IMR-90 (cell line): ENCODE data around the gene PNMA6E. TPM values are rescaled to one million over a fixed set of nuclear protein-coding genes. Genes with fewer than 3 reads are reported as not detected.

Experiments
- ATAC-seq: fragments of 200-7000 bp; cut with Tn5 transposase; 2 replicates; pipeline ENCODE4 v1.9.1; 2020; ENCODE audit warnings: low read depth, mild to moderate bottlenecking, moderate library complexity
- BruUV-seq: library from RNA; stranded (reverse); fragments of 400-500 nt; replicated peaks from 2 replicates; lab custom pipeline; 2021; lab: Mats Ljungman, UMichigan
- CTCF ChIA-PET: fragments of 300-600 bp; formaldehyde crosslinking; extraction: SDS; loops from one replicate; lab custom pipeline; 2021; ENCODE audit warnings: antibody characterized with exemption; lab: Yijun Ruan, JAX
- POLR2A ChIA-PET: fragments of 300-600 bp; sonication (Branson Sonifier 250); formaldehyde crosslinking; loops from one replicate; lab custom pipeline; 2022; ENCODE audit warnings: antibody characterized with exemption; ENCODE audit not compliant: unreplicated experiment; lab: Charles Lee
- DNase-seq: peaks from one replicate; pipeline ENCODE4 v3.0.0; 2013
- H2AFZ ChIP-seq: replicated peaks from 2 replicates; pipeline ENCODE3; 2013; ENCODE audit warnings: low read length, mild to moderate bottlenecking; ENCODE audit not compliant: poor library complexity
- H2AK5ac ChIP-seq: 2 replicates; pipeline ENCODE4 v1.6.1; 2013; ENCODE audit warnings: low read depth, low read length, inconsistent platforms
- H2AK9ac ChIP-seq: replicated peaks from 2 replicates; pipeline ENCODE3; 2013; ENCODE audit warnings: mild to moderate bottlenecking, low read depth, low read length, moderate library complexity; ENCODE audit not compliant: poor library complexity
- H2BK120ac ChIP-seq: 2 replicates; pipeline ENCODE4 v1.6.1; 2013; ENCODE audit warnings: low read depth, low read length, inconsistent platforms
- H2BK15ac ChIP-seq: 3 replicates; pipeline ENCODE4 v1.6.1; 2013; ENCODE audit warnings: low read depth, low read length, inconsistent platforms
- H2BK20ac ChIP-seq: 2 replicates; pipeline ENCODE4 v1.6.1; 2013; ENCODE audit warnings: low read depth, mild to moderate bottlenecking, inconsistent platforms, low read length, moderate library complexity
- H2BK5ac ChIP-seq: 2 replicates; pipeline ENCODE4 v1.6.1; 2013; ENCODE audit warnings: mild to moderate bottlenecking, low read depth, low read length, inconsistent platforms; ENCODE audit not compliant: poor library complexity, severe bottlenecking
- H3K14ac ChIP-seq: replicated peaks from 2 replicates; pipeline ENCODE4 v1.6.1; 2013; ENCODE audit warnings: low read depth, low read length, inconsistent platforms
- H3K18ac ChIP-seq: 2 replicates; pipeline ENCODE4 v1.6.1; 2013; ENCODE audit warnings: low read depth, low read length, control low read depth
- H3K23ac ChIP-seq: 2 replicates; pipeline ENCODE4 v1.6.1; 2013; ENCODE audit warnings: low read depth, low read length, inconsistent platforms
- H3K27ac ChIP-seq: 2 replicates; pipeline ENCODE4 v1.5.1; 2013; ENCODE audit warnings: mild to moderate bottlenecking, control low read depth, low read length; ENCODE audit not compliant: insufficient read depth
- H3K27me3 ChIP-seq: 2 replicates; pipeline ENCODE4 v1.6.1; 2013; ENCODE audit warnings: low read length; ENCODE audit not compliant: control insufficient read depth, insufficient read depth
- H3K36me3 ChIP-seq: 2 replicates; pipeline ENCODE4 v1.6.1; 2013; ENCODE audit warnings: low read length, mixed read lengths; ENCODE audit not compliant: control insufficient read depth, insufficient read depth
- H3K4ac ChIP-seq: 2 replicates; pipeline ENCODE4 v1.6.1; 2013; ENCODE audit warnings: low read depth, low read length, inconsistent platforms
- H3K4me1 ChIP-seq: 2 replicates; pipeline ENCODE4 v1.6.1; 2013; ENCODE audit warnings: low read length, mixed read lengths; ENCODE audit not compliant: control insufficient read depth, insufficient read depth
- H3K4me2 ChIP-seq: 2 replicates; pipeline ENCODE4 v1.6.1; 2013; ENCODE audit warnings: low read depth, mild to moderate bottlenecking, control low read depth, low read length, moderate library complexity
- H3K4me3 ChIP-seq: 2 replicates; pipeline ENCODE4 v1.5.1; 2013; ENCODE audit warnings: low read depth, mild to moderate bottlenecking, control low read depth, low read length, moderate library complexity; ENCODE audit not compliant: insufficient read depth
- H3K56ac ChIP-seq: 2 replicates; pipeline ENCODE4 v1.6.1; 2013; ENCODE audit warnings: low read length, inconsistent platforms; ENCODE audit not compliant: insufficient read depth; ENCODE audit errors: extremely low read depth
- H3K79me1 ChIP-seq, 2 experiments: 2 replicates each; pipeline ENCODE4 v1.6.1; 2013; ENCODE audit warnings: low read length in 2 of 2, inconsistent platforms in 1 of 2, low read depth in 1 of 2
- H3K9ac ChIP-seq: 2 replicates; pipeline ENCODE4 v1.6.1; 2013; ENCODE audit warnings: low read depth, low read length, control low read depth
- H3K9me1 ChIP-seq: 2 replicates; pipeline ENCODE4 v1.6.1; 2013; ENCODE audit warnings: low read length, inconsistent platforms; ENCODE audit not compliant: insufficient read depth
- H3K9me3 ChIP-seq: 2 replicates; pipeline ENCODE4 v1.6.1; 2013; ENCODE audit warnings: low read length; ENCODE audit not compliant: control insufficient read depth, insufficient read depth
- H4K20me1 ChIP-seq: 2 replicates; pipeline ENCODE4 v1.6.1; 2013; ENCODE audit warnings: low read length, inconsistent platforms; ENCODE audit not compliant: insufficient read depth
- H4K5ac ChIP-seq: 2 replicates; pipeline ENCODE4 v1.6.1; 2013; ENCODE audit warnings: mild to moderate bottlenecking, low read depth, low read length, control low read depth
- H4K8ac ChIP-seq, 2 experiments: 2 replicates each; pipeline ENCODE4 v1.6.1; 2013; ENCODE audit warnings: low read depth in 2 of 2, low read length in 2 of 2, control low read depth in 1 of 2, inconsistent platforms in 1 of 2
- H4K91ac ChIP-seq: 2 replicates; pipeline ENCODE4 v1.6.1; 2013; ENCODE audit warnings: low read depth, low read length, inconsistent platforms; ENCODE audit not compliant: insufficient read depth
- BHLHE40 ChIP-seq: fragments of 150-350 bp; IDR thresholded peaks from 2 replicates; pipeline ENCODE4 v1.6.1; 2016; ENCODE audit warnings: mild to moderate bottlenecking, low read depth, low read length
- CEBPB ChIP-seq: IDR thresholded peaks from 2 replicates; pipeline ENCODE4 v1.6.1; 2012; ENCODE audit warnings: low read depth, low read length, improper control_type of control experiment
- CHD1 ChIP-seq: IDR thresholded peaks from 2 replicates; pipeline ENCODE4 v1.6.1; 2012; ENCODE audit warnings: low read depth, low read length, improper control_type of control experiment
- FOS ChIP-seq: fragments of 150-350 bp; IDR thresholded peaks from 2 replicates; pipeline ENCODE4 v1.6.1; 2016; ENCODE audit warnings: low read depth, low read length
- MAFK ChIP-seq: IDR thresholded peaks from 2 replicates; pipeline ENCODE4 v1.6.1; 2012; ENCODE audit warnings: low read depth, low read length, improper control_type of control experiment
- MAZ ChIP-seq: IDR thresholded peaks from 2 replicates; pipeline ENCODE4 v1.6.1; 2012; ENCODE audit warnings: low read depth, mild to moderate bottlenecking, low read length, improper control_type of control experiment, moderate library complexity, borderline replicate concordance
- MXI1 ChIP-seq: IDR thresholded peaks from 2 replicates; pipeline ENCODE4 v1.6.1; 2012; ENCODE audit warnings: low read depth, mild to moderate bottlenecking, low read length, moderate library complexity, borderline replicate concordance
- NFE2L2 ChIP-seq: fragments of 150-350 bp; IDR thresholded peaks from 2 replicates; pipeline ENCODE4 v1.6.1; 2016; ENCODE audit warnings: low read depth, mild to moderate bottlenecking, low read length
- POLR2A ChIP-seq: IDR thresholded peaks from 2 replicates; pipeline ENCODE4 v1.6.1; 2012; ENCODE audit warnings: mild to moderate bottlenecking, low read depth, low read length
- RAD21 ChIP-seq: IDR thresholded peaks from 2 replicates; pipeline ENCODE4 v1.6.1; 2012; ENCODE audit warnings: low read length, improper control_type of control experiment
- RCOR1 ChIP-seq: IDR thresholded peaks from 2 replicates; pipeline ENCODE4 v1.6.1; 2012; ENCODE audit warnings: mild to moderate bottlenecking, low read length, improper control_type of control experiment; ENCODE audit not compliant: insufficient replicate concordance
- RFX5 ChIP-seq: IDR thresholded peaks from 2 replicates; pipeline ENCODE4 v1.8.0; 2012; ENCODE audit warnings: low read depth, mild to moderate bottlenecking, low read length, moderate library complexity
- SMC3 ChIP-seq: fragments of 150-350 bp; IDR thresholded peaks from 2 replicates; pipeline ENCODE4 v1.6.1; 2016; ENCODE audit warnings: low read depth, mild to moderate bottlenecking, antibody characterized with exemption, low read length, moderate library complexity
- WGBS, 2 experiments: methylation state at CpG; one replicate each; pipeline versions ENCODE4 v1.1.5 to v1.1.7; 2013; ENCODE audit warnings: missing lambda C conversion rate in 2 of 2; ENCODE audit not compliant: insufficient read length in 1 of 2; ENCODE audit errors: extremely low coverage in 2 of 2; 5-methylcytosine and 5-hydroxymethylcytosine counted together
- dilution Hi-C: fragments of 300-500 bp; cut with HindIII; formaldehyde crosslinking; loops from one replicate; pipeline ENCODE4 v1.14.3; 2018; ENCODE audit warnings: low sequenced_read_pairs; ENCODE audit not compliant: unreplicated experiment
- in situ Hi-C: fragments of 300-500 bp; cut with MboI; formaldehyde crosslinking; loops from 3 replicates; pipeline ENCODE4 v1.14.3; 2019; ENCODE audit warnings: low sequenced_read_pairs, inconsistent platforms, mixed read lengths
- intact Hi-C: fragments of 100-400 bp; cut with micrococcal nuclease; formaldehyde crosslinking; loops from 2 replicates; pipeline ENCODE4 v1.10.0; 2022
- polyA plus RNA-seq, 3 experiments: library from polyadenylated mRNA; depleted of rRNA; stranded (reverse); fragments of >200 nt; gene quantifications; 2 replicates each; pipeline ENCODE4 v1.2.3, GENCODE V29; 2012; ENCODE audit warnings: low replicate concordance in 1 of 3
- total RNA-seq: library from RNA; depleted of rRNA; stranded (reverse); fragments of >200 nt; gene quantifications from 2 replicates; pipeline ENCODE4 v1.2.3, GENCODE V29; 2012
- TF ChIP-seq, protein P1 (sequence below): conservative IDR thresholded peaks from 2 replicates; pipeline ENCODE4 v1.5.1; 2012; ENCODE audit warnings: mild to moderate bottlenecking, low read depth, low read length, improper control_type of control experiment
- TF ChIP-seq, protein P2 (sequence below): fragments of 150-350 bp; IDR thresholded peaks from 2 replicates; pipeline ENCODE4 v1.6.1; 2016; ENCODE audit warnings: low read depth, mild to moderate bottlenecking, low read length, moderate library complexity, borderline replicate concordance
- TF ChIP-seq, protein P3 (sequence below): fragments of 150-350 bp; IDR thresholded peaks from 2 replicates; pipeline ENCODE4 v1.6.1; 2017; ENCODE audit warnings: mild to moderate bottlenecking, antibody characterized with exemption, low read length, low read depth

PNMA6E gene
- total and polyA plus RNA-seq, 2 of the 4 experiments (the other 2 are of a cell fraction) = not detected

DNA sequence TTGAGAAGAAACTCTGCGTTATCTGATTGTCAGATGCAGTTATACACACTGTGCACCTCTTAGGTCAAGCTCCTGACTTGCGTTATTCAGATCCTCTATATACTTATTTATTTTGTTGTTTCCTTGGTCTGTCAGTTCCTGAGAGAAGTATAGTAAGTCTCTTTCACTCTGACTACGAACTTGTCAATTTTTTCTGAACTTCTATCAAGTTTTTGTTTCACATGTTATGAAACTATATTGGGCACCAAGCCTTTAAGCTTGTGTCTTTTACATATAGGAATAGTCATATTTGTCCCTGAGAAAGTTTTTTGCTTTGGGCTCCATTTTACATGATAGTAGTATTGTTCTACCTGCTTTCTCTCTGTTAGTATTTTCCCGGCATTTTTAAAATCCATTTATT, 35.5 kb downstream of the PNMA6E start:
- CTCF ChIA-PET = no interaction called here
- no peak overlapping the region for H3K4ac ChIP-seq
- no peak overlapping the region for H2BK120ac ChIP-seq
- H2BK15ac ChIP-seq = no peak overlapping the region
- no peak overlapping the region for H3K14ac ChIP-seq
- H3K9me3 ChIP-seq = no peaks in the 10 kb centered on the region
- no peak overlapping the region for H3K9ac ChIP-seq
- no peak overlapping the region for H2BK5ac ChIP-seq
- no peak overlapping the region for H3K23ac ChIP-seq
- H2AK9ac ChIP-seq = no peak overlapping the region
- no peaks in the 10 kb centered on the region for H4K20me1 ChIP-seq
- H3K27ac ChIP-seq = no peak overlapping the region
- H3K4me2 ChIP-seq = no peak overlapping the region
- H2AK5ac ChIP-seq = no peak overlapping the region
- no CpG with 5 or more reads among the region's 4 CpGs for WGBS, 2 experiments
- H3K36me3 ChIP-seq = no peaks in the 10 kb centered on the region
- H3K9me1 ChIP-seq = no peaks in the 10 kb centered on the region
- dilution Hi-C loops = no loop called here
- H3K4me1 ChIP-seq = no peaks in the 10 kb centered on the region
- H3K79me1 ChIP-seq = no peaks in the 10 kb centered on the region
- DNase-seq (no peak), ATAC-seq (no peak)
- H2BK20ac ChIP-seq = no peak overlapping the region
- TF ChIP-seq SMC3 (no peak), MXI1 (no peak), RFX5 (no peak), MAZ (no peak), NFE2L2 (no peak), MAFK (no peak), RCOR1 (no peak), CHD1 (no peak), CEBPB (no peak), BHLHE40 (no peak), RAD21 (no peak), POLR2A (no peak), FOS (no peak)
- TF ChIP-seq, protein P1, sequence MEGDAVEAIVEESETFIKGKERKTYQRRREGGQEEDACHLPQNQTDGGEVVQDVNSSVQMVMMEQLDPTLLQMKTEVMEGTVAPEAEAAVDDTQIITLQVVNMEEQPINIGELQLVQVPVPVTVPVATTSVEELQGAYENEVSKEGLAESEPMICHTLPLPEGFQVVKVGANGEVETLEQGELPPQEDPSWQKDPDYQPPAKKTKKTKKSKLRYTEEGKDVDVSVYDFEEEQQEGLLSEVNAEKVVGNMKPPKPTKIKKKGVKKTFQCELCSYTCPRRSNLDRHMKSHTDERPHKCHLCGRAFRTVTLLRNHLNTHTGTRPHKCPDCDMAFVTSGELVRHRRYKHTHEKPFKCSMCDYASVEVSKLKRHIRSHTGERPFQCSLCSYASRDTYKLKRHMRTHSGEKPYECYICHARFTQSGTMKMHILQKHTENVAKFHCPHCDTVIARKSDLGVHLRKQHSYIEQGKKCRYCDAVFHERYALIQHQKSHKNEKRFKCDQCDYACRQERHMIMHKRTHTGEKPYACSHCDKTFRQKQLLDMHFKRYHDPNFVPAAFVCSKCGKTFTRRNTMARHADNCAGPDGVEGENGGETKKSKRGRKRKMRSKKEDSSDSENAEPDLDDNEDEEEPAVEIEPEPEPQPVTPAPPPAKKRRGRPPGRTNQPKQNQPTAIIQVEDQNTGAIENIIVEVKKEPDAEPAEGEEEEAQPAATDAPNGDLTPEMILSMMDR = no peak
- TF ChIP-seq, protein P2, sequence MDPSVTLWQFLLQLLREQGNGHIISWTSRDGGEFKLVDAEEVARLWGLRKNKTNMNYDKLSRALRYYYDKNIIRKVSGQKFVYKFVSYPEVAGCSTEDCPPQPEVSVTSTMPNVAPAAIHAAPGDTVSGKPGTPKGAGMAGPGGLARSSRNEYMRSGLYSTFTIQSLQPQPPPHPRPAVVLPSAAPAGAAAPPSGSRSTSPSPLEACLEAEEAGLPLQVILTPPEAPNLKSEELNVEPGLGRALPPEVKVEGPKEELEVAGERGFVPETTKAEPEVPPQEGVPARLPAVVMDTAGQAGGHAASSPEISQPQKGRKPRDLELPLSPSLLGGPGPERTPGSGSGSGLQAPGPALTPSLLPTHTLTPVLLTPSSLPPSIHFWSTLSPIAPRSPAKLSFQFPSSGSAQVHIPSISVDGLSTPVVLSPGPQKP = no peak
- TF ChIP-seq, protein P3, sequence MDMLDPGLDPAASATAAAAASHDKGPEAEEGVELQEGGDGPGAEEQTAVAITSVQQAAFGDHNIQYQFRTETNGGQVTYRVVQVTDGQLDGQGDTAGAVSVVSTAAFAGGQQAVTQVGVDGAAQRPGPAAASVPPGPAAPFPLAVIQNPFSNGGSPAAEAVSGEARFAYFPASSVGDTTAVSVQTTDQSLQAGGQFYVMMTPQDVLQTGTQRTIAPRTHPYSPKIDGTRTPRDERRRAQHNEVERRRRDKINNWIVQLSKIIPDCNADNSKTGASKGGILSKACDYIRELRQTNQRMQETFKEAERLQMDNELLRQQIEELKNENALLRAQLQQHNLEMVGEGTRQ = no peak
- no peak overlapping the region for H4K5ac ChIP-seq
- in situ Hi-C loops = no loop called here
- peaks cover 3% of the 10 kb centered on the region; the same call in 1 of the 2 replicates for H3K27me3 ChIP-seq
- H4K8ac ChIP-seq = no peak overlapping the region
- H2AFZ ChIP-seq = no peak overlapping the region
- BruUV-seq = no TSS peak
- no peak overlapping the region for H3K56ac ChIP-seq
- H3K4me3 ChIP-seq = no peak overlapping the region
- intact Hi-C loops = no loop called here
- H4K91ac ChIP-seq = no peak overlapping the region
- H3K18ac ChIP-seq = no peak overlapping the region
- POLR2A ChIA-PET = no interaction called here
